Neural cell (in vitro differentiated cells): Measurements from ENCODE around the gene YWHAH. TPM values are rescaled to one million over a fixed set of nuclear protein-coding genes. Genes with fewer than 3 reads are reported as not detected.

ENCODE experiments used
- H2AFZ ChIP-seq: fragments of 200-600, 300-800 bp; sonication (generic), shearing (Covaris generic); 2 replicates; pipeline ENCODE4 v1.6.0; 2014; ENCODE audit warnings: low read depth, mild to moderate bottlenecking, antibody characterized with exemption, low read length, moderate library complexity
- H3F3A ChIP-seq: fragments of 200-600 bp; shearing (Covaris generic); 2 replicates; pipeline ENCODE4 v1.6.1; 2016; ENCODE audit warnings: mild to moderate bottlenecking, moderate library complexity, mixed read lengths, antibody characterized with exemption, low read length; ENCODE audit not compliant: insufficient read depth, poor library complexity, severe bottlenecking
- H3K27ac ChIP-seq: fragments of 200-600, 300-800 bp; sonication (generic), shearing (Covaris generic); 2 replicates; pipeline ENCODE4 v1.5.1; 2014; ENCODE audit warnings: mild to moderate bottlenecking, low read length, moderate library complexity
- H3K27me3 ChIP-seq: fragments of 300-800, 200-600 bp; sonication (generic), shearing (Covaris generic); 2 replicates; pipeline ENCODE4 v1.6.0; 2014; ENCODE audit warnings: mild to moderate bottlenecking, low read depth, low read length, moderate library complexity; ENCODE audit not compliant: insufficient read depth
- H3K36me3 ChIP-seq: fragments of 300-800, 200-600 bp; sonication (generic), shearing (Covaris generic); 2 replicates; pipeline ENCODE4 v1.5.1; 2014; ENCODE audit warnings: mild to moderate bottlenecking, antibody characterized with exemption, low read length, moderate library complexity; ENCODE audit not compliant: insufficient read depth
- H3K4me2 ChIP-seq: fragments of 300-800, 200-600 bp; sonication (generic), shearing (Covaris generic); 2 replicates; pipeline ENCODE4 v1.6.0; 2014; ENCODE audit warnings: mild to moderate bottlenecking, low read length
- H3K4me3 ChIP-seq: fragments of 300-800, 200-600 bp; sonication (generic), shearing (Covaris generic); 2 replicates; pipeline ENCODE4 v1.5.1; 2014; ENCODE audit warnings: mild to moderate bottlenecking, low read length, moderate library complexity
- H3K79me2 ChIP-seq: fragments of 200-600 bp; shearing (Covaris generic); replicated peaks from 2 replicates; pipeline ENCODE4 v1.6.0; 2014; ENCODE audit warnings: mild to moderate bottlenecking, low read length, moderate library complexity; ENCODE audit not compliant: insufficient read depth
- H3K9ac ChIP-seq: fragments of 300-800, 200-600 bp; sonication (generic), shearing (Covaris generic); 2 replicates; pipeline ENCODE4 v1.6.1; 2016; ENCODE audit warnings: mild to moderate bottlenecking, low read length, mixed read lengths
- H3K9me2 ChIP-seq: fragments of 200-600 bp; shearing (Covaris generic); 2 replicates; pipeline ENCODE4 v1.6.1; 2016; ENCODE audit warnings: mild to moderate bottlenecking, low read length, mixed read lengths; ENCODE audit not compliant: insufficient read depth
- H3K9me3 ChIP-seq: fragments of 200-600, 300-800 bp; sonication (generic), shearing (Covaris generic); 2 replicates; pipeline ENCODE4 v1.6.1; 2016; ENCODE audit warnings: mild to moderate bottlenecking, mixed run types, low read length, moderate library complexity, mixed read lengths
- H4K20me1 ChIP-seq: fragments of 200-600 bp; shearing (Covaris generic); 2 replicates; pipeline ENCODE4 v1.6.1; 2016; ENCODE audit warnings: mild to moderate bottlenecking, mixed run types; ENCODE audit not compliant: insufficient read depth
- EP300 ChIP-seq: fragments of 450-650 bp; conservative IDR thresholded peaks from 2 replicates; pipeline ENCODE4 v1.6.1; 2014; ENCODE audit warnings: antibody characterized with exemption, mild to moderate bottlenecking, moderate library complexity; ENCODE audit not compliant: poor library complexity, severe bottlenecking
- EZH2 ChIP-seq: fragments of 200-600, 300-800 bp; shearing (Covaris generic), sonication (generic); IDR thresholded peaks from 2 replicates; pipeline ENCODE4 v1.6.1; 2014; ENCODE audit warnings: antibody characterized with exemption, low read length, borderline replicate concordance, mild to moderate bottlenecking; ENCODE audit not compliant: insufficient read depth, poor library complexity, severe bottlenecking
- MXI1 ChIP-seq: fragments of 450-650 bp; conservative IDR thresholded peaks from 2 replicates; pipeline ENCODE4 v1.6.1; 2014; ENCODE audit warnings: antibody characterized with exemption, mild to moderate bottlenecking; ENCODE audit not compliant: poor library complexity, severe bottlenecking
- POLR2AphosphoS5 ChIP-seq: IDR thresholded peaks from 2 replicates; pipeline ENCODE4 v1.6.1; 2012
- RAD21 ChIP-seq: fragments of 450-650 bp; conservative IDR thresholded peaks from 2 replicates; pipeline ENCODE4 v1.6.1; 2014; ENCODE audit warnings: antibody characterized with exemption, mild to moderate bottlenecking, moderate library complexity
- SMC3 ChIP-seq: fragments of 450-650 bp; conservative IDR thresholded peaks from 2 replicates; pipeline ENCODE4 v1.6.1; 2014; ENCODE audit warnings: antibody characterized with exemption, mild to moderate bottlenecking, moderate library complexity; ENCODE audit not compliant: poor library complexity
- TAF1 ChIP-seq: IDR thresholded peaks from 2 replicates; pipeline ENCODE4 v1.6.1; 2012; ENCODE audit warnings: low read depth
- polyA plus RNA-seq: library from polyadenylated mRNA; depleted of rRNA; stranded (reverse); fragments of >200 nt; gene quantifications from 2 replicates; pipeline ENCODE4 v1.2.3, GENCODE V29; 2014
- TF ChIP-seq, protein P1 (sequence below): fragments of 450-650 bp; IDR thresholded peaks from 2 replicates; pipeline ENCODE4 v1.5.1; 2014; ENCODE audit warnings: antibody characterized with exemption, mild to moderate bottlenecking, moderate library complexity; ENCODE audit not compliant: poor library complexity, severe bottlenecking
- TF ChIP-seq, protein P2 (sequence below): IDR thresholded peaks from 2 replicates; pipeline ENCODE4 v1.6.1; 2012; ENCODE audit warnings: borderline replicate concordance

The YWHAH gene
- polyA plus RNA-seq, 1 donor from 2014 or later: 300 TPM

DNA sequence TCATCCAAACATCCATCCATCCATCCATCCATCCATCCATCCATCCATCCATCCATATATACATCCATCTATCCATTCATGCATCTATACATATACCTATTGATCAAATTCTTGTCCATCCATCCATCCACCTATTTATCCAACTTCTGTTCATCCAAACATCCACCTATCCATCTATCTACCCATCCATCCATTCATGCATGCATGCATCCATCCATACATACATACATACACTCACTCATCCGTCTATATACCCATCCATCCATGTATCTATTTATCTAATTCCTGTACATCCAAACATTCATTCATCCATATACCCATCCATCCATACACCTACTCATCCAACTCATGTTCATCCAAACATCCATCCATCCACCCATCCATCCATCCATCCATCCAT is 19.3 kb upstream of the YWHAH start:
- no peaks in the 10 kb centered on the region for H4K20me1 ChIP-seq
- no peak overlapping the region for H2AFZ ChIP-seq
- no peak overlapping the region for H3K27ac ChIP-seq
- no peaks in the 10 kb centered on the region for H3F3A ChIP-seq
- no peaks in the 10 kb centered on the region for H3K9me2 ChIP-seq
- no peak overlapping the region for H3K4me3 ChIP-seq
- TF ChIP-seq RAD21 (no peak), EZH2 (no peak), SMC3 (no peak), EP300 (no peak), TAF1 (no peak)
- TF ChIP-seq, protein P1, sequence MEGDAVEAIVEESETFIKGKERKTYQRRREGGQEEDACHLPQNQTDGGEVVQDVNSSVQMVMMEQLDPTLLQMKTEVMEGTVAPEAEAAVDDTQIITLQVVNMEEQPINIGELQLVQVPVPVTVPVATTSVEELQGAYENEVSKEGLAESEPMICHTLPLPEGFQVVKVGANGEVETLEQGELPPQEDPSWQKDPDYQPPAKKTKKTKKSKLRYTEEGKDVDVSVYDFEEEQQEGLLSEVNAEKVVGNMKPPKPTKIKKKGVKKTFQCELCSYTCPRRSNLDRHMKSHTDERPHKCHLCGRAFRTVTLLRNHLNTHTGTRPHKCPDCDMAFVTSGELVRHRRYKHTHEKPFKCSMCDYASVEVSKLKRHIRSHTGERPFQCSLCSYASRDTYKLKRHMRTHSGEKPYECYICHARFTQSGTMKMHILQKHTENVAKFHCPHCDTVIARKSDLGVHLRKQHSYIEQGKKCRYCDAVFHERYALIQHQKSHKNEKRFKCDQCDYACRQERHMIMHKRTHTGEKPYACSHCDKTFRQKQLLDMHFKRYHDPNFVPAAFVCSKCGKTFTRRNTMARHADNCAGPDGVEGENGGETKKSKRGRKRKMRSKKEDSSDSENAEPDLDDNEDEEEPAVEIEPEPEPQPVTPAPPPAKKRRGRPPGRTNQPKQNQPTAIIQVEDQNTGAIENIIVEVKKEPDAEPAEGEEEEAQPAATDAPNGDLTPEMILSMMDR: no peak
- no peak overlapping the region for H3K9ac ChIP-seq
- H3K36me3 ChIP-seq: no peaks in the 10 kb centered on the region
- H3K79me2 ChIP-seq: no peaks in the 10 kb centered on the region
- no peaks in the 10 kb centered on the region for H3K27me3 ChIP-seq
- no peaks in the 10 kb centered on the region for H3K9me3 ChIP-seq
- H3K4me2 ChIP-seq: no peak overlapping the region

DNA sequence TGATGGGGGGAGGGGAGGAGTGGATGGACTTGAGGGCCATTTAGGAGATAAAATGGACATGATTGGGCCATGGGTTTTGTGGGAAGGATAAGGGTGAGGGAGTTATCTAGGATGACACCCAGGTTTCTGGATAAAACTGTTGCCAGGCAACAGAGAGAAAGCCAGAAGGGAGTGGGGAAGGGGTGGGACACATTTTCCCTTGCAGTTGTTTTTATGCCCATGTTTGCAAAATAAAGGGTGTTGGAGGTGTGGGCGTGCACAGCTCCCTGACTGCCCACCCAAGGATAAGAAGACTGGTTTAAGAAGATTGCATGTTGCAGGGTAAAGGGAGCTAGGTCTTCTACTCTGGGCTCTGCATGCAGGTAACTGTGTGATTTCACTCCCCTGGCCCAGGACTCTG is 18.3 kb upstream of the YWHAH start:
- Histone ChIP-seq H3K9me2 (no peaks in the 10 kb centered on the region), H3F3A (no peaks in the 10 kb centered on the region), H3K9ac (peak overlapping the region; percentile 67), H3K4me2 (peak overlapping the region; percentile 52), H3K36me3 (no peaks in the 10 kb centered on the region), H3K4me3 (peak overlapping the region; percentile 53), H4K20me1 (no peaks in the 10 kb centered on the region), H3K9me3 (no peaks in the 10 kb centered on the region), H2AFZ (no peak overlapping the region), H3K27me3 (no peaks in the 10 kb centered on the region), H3K27ac (peak overlapping the region; percentile 96), H3K79me2 (no peaks in the 10 kb centered on the region)
- TF ChIP-seq MXI1: no peak
- TF ChIP-seq, protein P2, sequence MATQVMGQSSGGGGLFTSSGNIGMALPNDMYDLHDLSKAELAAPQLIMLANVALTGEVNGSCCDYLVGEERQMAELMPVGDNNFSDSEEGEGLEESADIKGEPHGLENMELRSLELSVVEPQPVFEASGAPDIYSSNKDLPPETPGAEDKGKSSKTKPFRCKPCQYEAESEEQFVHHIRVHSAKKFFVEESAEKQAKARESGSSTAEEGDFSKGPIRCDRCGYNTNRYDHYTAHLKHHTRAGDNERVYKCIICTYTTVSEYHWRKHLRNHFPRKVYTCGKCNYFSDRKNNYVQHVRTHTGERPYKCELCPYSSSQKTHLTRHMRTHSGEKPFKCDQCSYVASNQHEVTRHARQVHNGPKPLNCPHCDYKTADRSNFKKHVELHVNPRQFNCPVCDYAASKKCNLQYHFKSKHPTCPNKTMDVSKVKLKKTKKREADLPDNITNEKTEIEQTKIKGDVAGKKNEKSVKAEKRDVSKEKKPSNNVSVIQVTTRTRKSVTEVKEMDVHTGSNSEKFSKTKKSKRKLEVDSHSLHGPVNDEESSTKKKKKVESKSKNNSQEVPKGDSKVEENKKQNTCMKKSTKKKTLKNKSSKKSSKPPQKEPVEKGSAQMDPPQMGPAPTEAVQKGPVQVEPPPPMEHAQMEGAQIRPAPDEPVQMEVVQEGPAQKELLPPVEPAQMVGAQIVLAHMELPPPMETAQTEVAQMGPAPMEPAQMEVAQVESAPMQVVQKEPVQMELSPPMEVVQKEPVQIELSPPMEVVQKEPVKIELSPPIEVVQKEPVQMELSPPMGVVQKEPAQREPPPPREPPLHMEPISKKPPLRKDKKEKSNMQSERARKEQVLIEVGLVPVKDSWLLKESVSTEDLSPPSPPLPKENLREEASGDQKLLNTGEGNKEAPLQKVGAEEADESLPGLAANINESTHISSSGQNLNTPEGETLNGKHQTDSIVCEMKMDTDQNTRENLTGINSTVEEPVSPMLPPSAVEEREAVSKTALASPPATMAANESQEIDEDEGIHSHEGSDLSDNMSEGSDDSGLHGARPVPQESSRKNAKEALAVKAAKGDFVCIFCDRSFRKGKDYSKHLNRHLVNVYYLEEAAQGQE: no peak
- no peak for TF ChIP-seq SMC3
- TF ChIP-seq, protein P1: no peak
- TF ChIP-seq RAD21: no peak
- TF ChIP-seq POLR2AphosphoS5: no peak
- no peak for TF ChIP-seq EZH2
- TF ChIP-seq EP300: no peak
- no peak for TF ChIP-seq TAF1
